GM12878 (cell line): ENCODE measurements around the gene CMTR2. TPM values are rescaled to one million over a fixed set of nuclear protein-coding genes. Genes with fewer than 3 reads are reported as not detected.

Experiments
- ATAC-seq: fragments of 200-7000 bp; cut with Tn5 transposase; 3 replicates; pipeline ENCODE4 v1.9.1; 2020; ENCODE audit warnings: mild to moderate bottlenecking, moderate library complexity
- BruUV-seq: library from RNA; stranded (reverse); fragments of 400-500 nt; replicated peaks from 2 replicates; lab custom pipeline; 2021; lab: Mats Ljungman, UMichigan
- CTCF ChIA-PET: fragments of 300-600 bp; sonication (Branson Sonifier 250); formaldehyde crosslinking; extraction: SDS; loops from one replicate; lab custom pipeline; 2021; ENCODE audit warnings: inconsistent platforms; lab: Yijun Ruan, JAX
- POLR2A ChIA-PET: fragments of 350-600 bp; formaldehyde crosslinking; extraction: SDS; loops from one replicate; lab custom pipeline; 2021; ENCODE audit warnings: inconsistent platforms; lab: Charles Lee
- RAD21 ChIA-PET: fragments of 300-600 bp; sonication (Branson Sonifier 250); formaldehyde crosslinking; loops from one replicate; lab custom pipeline; 2023; ENCODE audit warnings: antibody characterized with exemption; ENCODE audit not compliant: unreplicated experiment; lab: Charles Lee
- SMC1A ChIA-PET: fragments of 300-600 bp; sonication (Branson Sonifier 250); formaldehyde crosslinking; loops from one replicate; lab custom pipeline; 2023; ENCODE audit not compliant: unreplicated experiment, uncharacterized antibody; lab: Charles Lee
- DNase-seq: peaks from one replicate; pipeline ENCODE4 v3.0.0-alpha.2; 2011; ENCODE audit warnings: low read depth, low spot score
- FAIRE-seq: peaks from 3 replicates; lab custom pipeline; 2011; peaks lifted over from hg19 to GRCh38; lab: Jason Lieb, UNC
- H2AFZ ChIP-seq: 2 replicates; pipeline ENCODE4 v1.6.0; 2011; ENCODE audit warnings: low read depth, low read length, control low read depth; ENCODE audit not compliant: control insufficient read depth
- H3K27ac ChIP-seq: 2 replicates; pipeline ENCODE4 v1.5.1; 2011; ENCODE audit warnings: control low read depth; ENCODE audit not compliant: control insufficient read depth, insufficient read depth
- H3K27me3 ChIP-seq, 2 experiments: replicated peaks in 1 of 2; 2 replicates each; pipeline versions ENCODE4 v1.6.0 to v1.6.1; 2011; ENCODE audit warnings: low read length in 1 of 2; ENCODE audit not compliant: control insufficient read depth in 2 of 2, insufficient read depth in 2 of 2
- H3K36me3 ChIP-seq, 2 experiments: 2 replicates each; pipeline ENCODE4 v1.5.1; 2011; ENCODE audit warnings: low read length in 1 of 2; ENCODE audit not compliant: control insufficient read depth in 2 of 2, insufficient read depth in 2 of 2
- H3K4me1 ChIP-seq: 2 replicates; pipeline ENCODE4 v1.6.1; 2011; ENCODE audit warnings: mild to moderate bottlenecking, low read length, moderate library complexity, mixed read lengths; ENCODE audit not compliant: control insufficient read depth, insufficient read depth
- H3K4me2 ChIP-seq: 2 replicates; pipeline ENCODE4 v1.6.0; 2011; ENCODE audit warnings: control low read depth; ENCODE audit not compliant: control insufficient read depth, insufficient read depth
- H3K4me3 ChIP-seq: fragments of 200-600 bp; sonication (generic); 2 replicates; pipeline ENCODE4 v1.5.1; 2016
- H3K79me2 ChIP-seq: 2 replicates; pipeline ENCODE4 v1.6.0; 2011; ENCODE audit warnings: low read length; ENCODE audit not compliant: control insufficient read depth, insufficient read depth
- H3K9ac ChIP-seq: 2 replicates; pipeline ENCODE4 v1.8.0; 2011; ENCODE audit warnings: low read length, control low read depth, mixed read lengths; ENCODE audit not compliant: control insufficient read depth, insufficient read depth
- H3K9me3 ChIP-seq: replicated peaks from 3 replicates; pipeline ENCODE4 v1.5.1; 2011; ENCODE audit warnings: mild to moderate bottlenecking, low read length; ENCODE audit not compliant: control insufficient read depth, insufficient read depth
- H4K20me1 ChIP-seq: 2 replicates; pipeline ENCODE4 v1.6.0; 2011; ENCODE audit not compliant: control insufficient read depth, insufficient read depth
- SREBF2 ChIP-seq: IDR thresholded peaks from 2 replicates; pipeline ENCODE4 v1.6.1; 2012; ENCODE audit warnings: mild to moderate bottlenecking, low read length
- SUZ12 ChIP-seq: fragments of 200-600 bp; sonication (generic); IDR thresholded peaks from one replicate; pipeline ENCODE4 v1.6.1; 2018; ENCODE audit warnings: antibody characterized with exemption, mild to moderate bottlenecking; ENCODE audit not compliant: unreplicated experiment
- TCF3 ChIP-seq: IDR thresholded peaks from 2 replicates; pipeline ENCODE4 v1.6.1; 2012; ENCODE audit warnings: low read depth, mild to moderate bottlenecking, low read length, borderline replicate concordance; ENCODE audit not compliant: insufficient read depth
- WGBS: methylation state at CpG from one replicate; pipeline ENCODE4 v1.1.6; 2016; ENCODE audit warnings: low lambda C conversion rate; ENCODE audit not compliant: insufficient replicate concordance, insufficient coverage; ENCODE audit errors: missing lambda C conversion rate; 5-methylcytosine and 5-hydroxymethylcytosine counted together
- in situ Hi-C: fragments of 300-500 bp; cut with MboI; formaldehyde crosslinking; loops from 9 replicates; pipeline ENCODE4 v1.14.3; 2018; ENCODE audit warnings: mixed read lengths
- intact Hi-C: fragments of 100-400 bp; cut with micrococcal nuclease; formaldehyde crosslinking; loops from one replicate; pipeline ENCODE4 v1.14.2; 2022; ENCODE audit not compliant: unreplicated experiment
- polyA plus RNA-seq, 11 experiments: library from polyadenylated mRNA; depleted of rRNA in 4 of 11; unstranded in 6 of 11; stranded (reverse) in 5 of 11; fragments of >200 nt; fragmentation: Nextera tagmentation in 4 of 11; fragmentation: Illumina TruSeq in 1 of 11; extraction: Ambion mirVana in 4 of 11; extraction: Trizol in 1 of 11; gene quantifications; 1 replicate in 1 of 11; 2 replicates in 10 of 11; pipeline versions ENCODE4 v1.2.1 to v1.2.3, GENCODE V29; 2011 to 2016; ENCODE audit warnings: inconsistent platforms in 2 of 11, missing spikeins in 2 of 11, low read depth in 1 of 11
- total RNA-seq, 4 experiments: library from RNA; depleted of rRNA in 3 of 4; stranded (reverse); fragments of >200 nt in 3 of 4; fragmentation: Illumina TruSeq in 1 of 4; extraction: Trizol in 1 of 4; gene quantifications; 2 replicates each; pipeline versions ENCODE4 v1.2.1 to v1.2.3, GENCODE V29; 2013 to 2021
- TF ChIP-seq, protein P1 (sequence below): IDR thresholded peaks from 2 replicates; pipeline ENCODE4 v1.6.1; 2011; ENCODE audit warnings: low read depth, low read length, improper control_type of control experiment, borderline replicate concordance
- TF ChIP-seq, protein P2 (sequence below): fragments of 450-650 bp; formaldehyde crosslinking; IDR thresholded peaks from 2 replicates; pipeline ENCODE4 v1.5.0; 2022; ENCODE audit warnings: mild to moderate bottlenecking, missing genetic modification characterization
- TF ChIP-seq, protein P3 (sequence below): IDR thresholded peaks from 2 replicates; pipeline ENCODE4 v1.6.1; 2011; ENCODE audit warnings: low read depth, mild to moderate bottlenecking, low read length, moderate library complexity, borderline replicate concordance; ENCODE audit errors: extremely low read depth

Gene CMTR2
- total and polyA plus RNA-seq, 10 of the 15 experiments (the other 5 are each of a cell fraction or from before 2014, with no cell fraction given): 6.5 to 37.0 (median 20.9) TPM

DNA sequence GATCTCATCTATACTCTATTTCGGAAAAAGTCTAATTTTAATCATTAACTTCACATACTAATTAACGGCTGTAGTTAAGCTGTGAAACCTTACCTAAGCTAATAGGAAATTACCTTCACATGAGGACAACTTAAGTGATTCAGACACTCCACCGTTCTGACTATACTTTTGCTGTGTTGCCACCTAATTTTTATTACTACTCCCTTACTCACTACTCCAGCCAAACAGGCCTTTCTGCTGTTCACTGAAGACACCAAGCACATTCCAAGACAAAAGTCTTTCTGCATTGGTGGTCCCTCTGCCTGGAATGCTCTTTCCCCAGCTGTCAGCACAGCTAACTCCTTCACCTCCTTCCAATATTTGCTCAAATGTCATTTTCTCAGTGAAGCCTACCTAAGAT is 1.3 kb downstream of the CMTR2 start:
- TF ChIP-seq, protein P1, sequence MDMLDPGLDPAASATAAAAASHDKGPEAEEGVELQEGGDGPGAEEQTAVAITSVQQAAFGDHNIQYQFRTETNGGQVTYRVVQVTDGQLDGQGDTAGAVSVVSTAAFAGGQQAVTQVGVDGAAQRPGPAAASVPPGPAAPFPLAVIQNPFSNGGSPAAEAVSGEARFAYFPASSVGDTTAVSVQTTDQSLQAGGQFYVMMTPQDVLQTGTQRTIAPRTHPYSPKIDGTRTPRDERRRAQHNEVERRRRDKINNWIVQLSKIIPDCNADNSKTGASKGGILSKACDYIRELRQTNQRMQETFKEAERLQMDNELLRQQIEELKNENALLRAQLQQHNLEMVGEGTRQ: no peak
- TF ChIP-seq, protein P2, sequence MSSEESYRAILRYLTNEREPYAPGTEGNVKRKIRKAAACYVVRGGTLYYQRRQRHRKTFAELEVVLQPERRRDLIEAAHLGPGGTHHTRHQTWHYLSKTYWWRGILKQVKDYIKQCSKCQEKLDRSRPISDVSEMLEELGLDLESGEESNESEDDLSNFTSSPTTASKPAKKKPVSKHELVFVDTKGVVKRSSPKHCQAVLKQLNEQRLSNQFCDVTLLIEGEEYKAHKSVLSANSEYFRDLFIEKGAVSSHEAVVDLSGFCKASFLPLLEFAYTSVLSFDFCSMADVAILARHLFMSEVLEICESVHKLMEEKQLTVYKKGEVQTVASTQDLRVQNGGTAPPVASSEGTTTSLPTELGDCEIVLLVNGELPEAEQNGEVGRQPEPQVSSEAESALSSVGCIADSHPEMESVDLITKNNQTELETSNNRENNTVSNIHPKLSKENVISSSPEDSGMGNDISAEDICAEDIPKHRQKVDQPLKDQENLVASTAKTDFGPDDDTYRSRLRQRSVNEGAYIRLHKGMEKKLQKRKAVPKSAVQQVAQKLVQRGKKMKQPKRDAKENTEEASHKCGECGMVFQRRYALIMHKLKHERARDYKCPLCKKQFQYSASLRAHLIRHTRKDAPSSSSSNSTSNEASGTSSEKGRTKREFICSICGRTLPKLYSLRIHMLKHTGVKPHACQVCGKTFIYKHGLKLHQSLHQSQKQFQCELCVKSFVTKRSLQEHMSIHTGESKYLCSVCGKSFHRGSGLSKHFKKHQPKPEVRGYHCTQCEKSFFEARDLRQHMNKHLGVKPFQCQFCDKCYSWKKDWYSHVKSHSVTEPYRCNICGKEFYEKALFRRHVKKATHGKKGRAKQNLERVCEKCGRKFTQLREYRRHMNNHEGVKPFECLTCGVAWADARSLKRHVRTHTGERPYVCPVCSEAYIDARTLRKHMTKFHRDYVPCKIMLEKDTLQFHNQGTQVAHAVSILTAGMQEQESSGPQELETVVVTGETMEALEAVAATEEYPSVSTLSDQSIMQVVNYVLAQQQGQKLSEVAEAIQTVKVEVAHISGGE (CRISPR knock-in tag): no peak
- TF ChIP-seq SUZ12 (no peak), TCF3 (no peak), SREBF2 (no peak)
- TF ChIP-seq, protein P3, sequence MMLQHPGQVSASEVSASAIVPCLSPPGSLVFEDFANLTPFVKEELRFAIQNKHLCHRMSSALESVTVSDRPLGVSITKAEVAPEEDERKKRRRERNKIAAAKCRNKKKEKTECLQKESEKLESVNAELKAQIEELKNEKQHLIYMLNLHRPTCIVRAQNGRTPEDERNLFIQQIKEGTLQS: no peak
- BruUV-seq: no TSS peak
- ATAC-seq (no peak), FAIRE-seq (peak; percentile 31), DNase-seq (no peak)
- peak overlapping the region; percentile 66 for H3K4me2 ChIP-seq
- peak overlapping the region; percentile 15; the same call in 1 of the 2 replicates for H3K27ac ChIP-seq
- H3K27me3 ChIP-seq: no peaks in the 10 kb centered on the region
- ChIA-PET SMC1A (interaction anchor here (0.8 to 2.1 kb wide), 2 partner anchors 12 to 23 kb away, joined by 3 to 9 read pairs; no protein-coding TSS in a partner anchor), POLR2A (no interaction called here), CTCF (interaction anchor here (1.2 to 1.5 kb wide), 2 partner anchors 23 to 24 kb away, joined by 3 to 7 read pairs; no protein-coding TSS in a partner anchor), RAD21 (interaction anchor here (0.8 to 2.1 kb wide), 2 partner anchors 12 to 24 kb away, joined by 3 to 13 read pairs; no protein-coding TSS in a partner anchor)
- intact Hi-C loops: no loop called here
- 58% methylated on average over 3 of the region's 3 CpGs for WGBS
- no peak overlapping the region for H2AFZ ChIP-seq
- H3K4me3 ChIP-seq: peak overlapping the region; percentile 80
- H3K79me2 ChIP-seq: peaks cover 17% of the 10 kb centered on the region
- peaks cover 0 to 20% of the 10 kb centered on the region in 2 experiments; a peak in 2 of 4 replicates for H3K36me3 ChIP-seq
- in situ Hi-C loops: no loop called here
- H3K4me1 ChIP-seq: peaks cover 7% of the 10 kb centered on the region
- H4K20me1 ChIP-seq: no peaks in the 10 kb centered on the region
- H3K9me3 ChIP-seq: no peaks in the 10 kb centered on the region; the same call in 2 of the 3 replicates
- H3K9ac ChIP-seq: 0 out of 2 replicates have a peak overlapping the region, but pooled peaks have one; percentile 90
